Gastrocnemius medialis (tissue), 4 donors: Measurements from ENCODE around the gene BCAN.

Experiments used
- CTCF ChIP-seq, 5 experiments: fragments of 450-650 bp in 3 of 5; fragments of 200-600 bp in 2 of 5; sonication (generic) in 2 of 5; IDR thresholded peaks in 4 of 5; conservative IDR thresholded peaks in 1 of 5; 1 replicate in 4 of 5; 2 replicates in 1 of 5; pipeline ENCODE4 v1.5.1; 2016 to 2019; ENCODE audit warnings: antibody characterized with exemption in 5 of 5, mild to moderate bottlenecking in 3 of 5, moderate library complexity in 3 of 5
- POLR2A ChIP-seq, 2 donors: fragments of 450-650 bp; IDR thresholded peaks; one replicate each; pipeline ENCODE4 v1.6.1; 2017; ENCODE audit warnings: antibody characterized with exemption in 2 of 2, mild to moderate bottlenecking in 2 of 2, moderate library complexity in 2 of 2

- TF ChIP-seq POLR2A (IDR thresholded peaks at IDR 0.05) (no peak), CTCF (IDR thresholded peaks at IDR 0.05 in 4 of 5, conservative IDR thresholded peaks at IDR 0.05 in 1 of 5) (no peak)
Measured at GRCh38 chr1:156648496-156648895, 6.6 kb downstream of the BCAN start.
